Nucleus accumbens (tissue), 56 donors: ENCODE results near the gene RBFA.

Experiments
- DNase-seq, 56 donors: peaks; one replicate each; lab custom pipeline; 2025; lab: John Stamatoyannopoulos, UW

RBFA gene

GRCh38 chr18:80068571-80069272 lies 34.5 kb downstream of the RBFA start:
- DNase-seq: no peak

- DNase-seq: no peak
These were observed 36.6 kb downstream of the RBFA start for GRCh38 chr18:80070825-80071224.

- DNase-seq: no peak
These were observed 39.9 kb downstream of the RBFA start for GRCh38 chr18:80074183-80074582.

- DNase-seq: no peak
These were observed 40.5 kb downstream of the RBFA start for GRCh38 chr18:80074697-80075096.

- DNase-seq: no peak
These were observed 41.7 kb downstream of the RBFA start for GRCh38 chr18:80075940-80076339.

- DNase-seq: no peak
These were observed 42.1 kb downstream of the RBFA start for GRCh38 chr18:80076379-80076778.

GRCh38 chr18:80077873-80078272 lies 43.6 kb downstream of the RBFA start:
- DNase-seq: no peak
